H9 (cell line): ENCODE results near the gene PWWP2B. TPM values are rescaled to one million over a fixed set of nuclear protein-coding genes. Genes with fewer than 3 reads are reported as not detected.

Experiments used
- DNase-seq: peaks from one replicate; pipeline ENCODE4 v3.0.0-alpha.2; 2017
- H2AFZ ChIP-seq: one replicate; pipeline ENCODE4 v1.6.1; 2013; ENCODE audit warnings: mild to moderate bottlenecking, low read length, control low read depth, moderate library complexity
- H2AK5ac ChIP-seq: 2 replicates; pipeline ENCODE4 v1.6.1; 2013; ENCODE audit warnings: low read length, control low read depth, mixed read lengths; ENCODE audit not compliant: insufficient read length
- H2BK120ac ChIP-seq: one replicate; pipeline ENCODE4 v1.6.1; 2013; ENCODE audit warnings: low read depth, mild to moderate bottlenecking, low read length, control low read depth, inconsistent platforms; ENCODE audit not compliant: poor library complexity, severe bottlenecking
- H2BK12ac ChIP-seq: 2 replicates; pipeline ENCODE4 v1.6.1; 2013; ENCODE audit warnings: low read length, control low read depth, mixed read lengths, low read depth; ENCODE audit not compliant: insufficient read length
- H2BK15ac ChIP-seq: 2 replicates; pipeline ENCODE4 v1.6.1; 2013; ENCODE audit warnings: low read depth, low read length, control low read depth
- H2BK20ac ChIP-seq: one replicate; pipeline ENCODE4 v1.6.1; 2013; ENCODE audit warnings: low read depth, mild to moderate bottlenecking, low read length, control low read depth, inconsistent platforms; ENCODE audit not compliant: poor library complexity, severe bottlenecking
- H2BK5ac ChIP-seq: 2 replicates; pipeline ENCODE4 v1.6.1; 2013; ENCODE audit warnings: low read length, control low read depth, mixed read lengths; ENCODE audit not compliant: insufficient read length
- H3K14ac ChIP-seq: 2 replicates; pipeline ENCODE4 v1.6.1; 2013; ENCODE audit warnings: low read length, control low read depth; ENCODE audit not compliant: insufficient read depth
- H3K18ac ChIP-seq: 2 replicates; pipeline ENCODE4 v1.6.1; 2013; ENCODE audit warnings: low read depth, mild to moderate bottlenecking, mixed read lengths, low read length, control low read depth; ENCODE audit not compliant: insufficient read length
- H3K23ac ChIP-seq: 2 replicates; pipeline ENCODE4 v1.6.1; 2013; ENCODE audit warnings: low read length, control low read depth, mixed read lengths, low read depth; ENCODE audit not compliant: insufficient read length
- H3K23me2 ChIP-seq: 2 replicates; pipeline ENCODE4 v1.6.1; 2013; ENCODE audit warnings: low read depth, mild to moderate bottlenecking, mixed read lengths, low read length, control low read depth; ENCODE audit not compliant: insufficient read length, poor library complexity, severe bottlenecking
- H3K27ac ChIP-seq: 2 replicates; pipeline ENCODE4 v1.5.1; 2013; ENCODE audit warnings: low read length, control low read depth, mixed read lengths, low read depth; ENCODE audit not compliant: insufficient read length
- H3K27me3 ChIP-seq: 2 replicates; pipeline ENCODE4 v1.6.1; 2013; ENCODE audit warnings: low read length, control low read depth, inconsistent platforms; ENCODE audit not compliant: insufficient read depth
- H3K4ac ChIP-seq: 2 replicates; pipeline ENCODE4 v1.6.1; 2013; ENCODE audit warnings: low read depth, mild to moderate bottlenecking, control low read depth, inconsistent platforms, low read length, moderate library complexity
- H3K4me1 ChIP-seq: 2 replicates; pipeline ENCODE4 v1.6.1; 2013; ENCODE audit warnings: low read length, control low read depth, inconsistent platforms; ENCODE audit not compliant: insufficient read depth
- H3K4me2 ChIP-seq: 2 replicates; pipeline ENCODE4 v1.6.1; 2013; ENCODE audit warnings: low read length, control low read depth, mixed read lengths; ENCODE audit not compliant: insufficient read length, insufficient read depth
- H3K56ac ChIP-seq: 2 replicates; pipeline ENCODE4 v1.6.1; 2013; ENCODE audit warnings: low read depth, mild to moderate bottlenecking, mixed read lengths, low read length, control low read depth; ENCODE audit not compliant: insufficient read length
- H3K79me1 ChIP-seq: 2 replicates; pipeline ENCODE4 v1.6.1; 2013; ENCODE audit warnings: low read depth, mild to moderate bottlenecking, moderate library complexity, low read length, control low read depth, inconsistent platforms; ENCODE audit not compliant: insufficient read depth, poor library complexity, severe bottlenecking
- H3K79me2 ChIP-seq: 2 replicates; pipeline ENCODE4 v1.6.1; 2013; ENCODE audit warnings: low read length, control low read depth, inconsistent platforms; ENCODE audit not compliant: insufficient read depth
- H3K9ac ChIP-seq: 2 replicates; pipeline ENCODE4 v1.6.1; 2013; ENCODE audit warnings: low read length, control low read depth, mixed read lengths; ENCODE audit not compliant: insufficient read length; ENCODE audit errors: extremely low read depth
- H3K9me3 ChIP-seq: one replicate; pipeline ENCODE4 v1.6.1; 2013; ENCODE audit warnings: low read depth, low read length, inconsistent platforms; ENCODE audit not compliant: control insufficient read depth
- H3T11ph ChIP-seq: one replicate; pipeline ENCODE4 v1.6.1; 2013; ENCODE audit warnings: mild to moderate bottlenecking, low read length, control low read depth, inconsistent platforms
- H4K20me1 ChIP-seq: one replicate; pipeline ENCODE4 v1.6.1; 2013; ENCODE audit not compliant: control insufficient read depth, insufficient read length, insufficient read depth
- H4K5ac ChIP-seq: 2 replicates; pipeline ENCODE4 v1.6.1; 2013; ENCODE audit warnings: low read depth, mild to moderate bottlenecking, mixed read lengths, low read length, control low read depth; ENCODE audit not compliant: insufficient read length
- H4K8ac ChIP-seq: replicated peaks from 2 replicates; pipeline ENCODE4 v1.6.1; 2013; ENCODE audit warnings: low read length, control low read depth, mixed read lengths, low read depth; ENCODE audit not compliant: insufficient read length
- H4K91ac ChIP-seq: 2 replicates; pipeline ENCODE4 v1.6.1; 2013; ENCODE audit warnings: low read depth, mild to moderate bottlenecking, moderate library complexity, mixed read lengths, low read length, control low read depth; ENCODE audit not compliant: insufficient read length
- H3K27ac Mint-ChIP-seq, 3 experiments: 2 replicates in 2 of 3; 3 replicates in 1 of 3; pipeline ENCODE4 v1.8.0; 2020 to 2021; ENCODE audit warnings: mixed read lengths in 3 of 3, mild to moderate bottlenecking in 1 of 3, moderate library complexity in 1 of 3
- H3K27me3 Mint-ChIP-seq: 2 replicates; pipeline ENCODE4 v1.8.0; 2021; ENCODE audit warnings: low read depth, mild to moderate bottlenecking, moderate library complexity, mixed read lengths
- H3K36me3 Mint-ChIP-seq, 3 experiments: 2 replicates in 2 of 3; 3 replicates in 1 of 3; pipeline ENCODE4 v1.8.0; 2020 to 2021; ENCODE audit warnings: low read depth in 3 of 3, mixed read lengths in 3 of 3; ENCODE audit not compliant: insufficient read depth in 1 of 3
- H3K4me1 Mint-ChIP-seq, 2 experiments: 2 replicates each; pipeline ENCODE4 v1.8.0; 2020; ENCODE audit warnings: mixed read lengths in 2 of 2
- H3K4me3 Mint-ChIP-seq, 2 experiments: 2 replicates in 1 of 2; 3 replicates in 1 of 2; pipeline ENCODE4 v1.8.0; 2020 to 2021; ENCODE audit warnings: mild to moderate bottlenecking in 2 of 2, mixed read lengths in 2 of 2, moderate library complexity in 1 of 2
- H3K9me3 Mint-ChIP-seq, 2 experiments: 2 replicates in 1 of 2; 3 replicates in 1 of 2; pipeline ENCODE4 v1.8.0; 2020; ENCODE audit warnings: mild to moderate bottlenecking in 2 of 2, mixed read lengths in 2 of 2, moderate library complexity in 1 of 2
- WGBS: extraction: QIAGEN DNeasy Blood & Tissue Kit; methylation state at CpG from one replicate; pipeline ENCODE4 v1.1.7; 2013; ENCODE audit warnings: missing lambda C conversion rate, low lambda C conversion rate, mixed read lengths; ENCODE audit not compliant: insufficient read length; ENCODE audit errors: extremely low coverage; 5-methylcytosine and 5-hydroxymethylcytosine counted together
- total RNA-seq: library from RNA; stranded (reverse); gene quantifications from 2 replicates; pipeline ENCODE4 v1.2.1, GENCODE V29; 2021
- TF ChIP-seq, protein P1 (sequence below): fragments of 200-600 bp; sonication (generic); conservative IDR thresholded peaks from 3 replicates; pipeline ENCODE4 v1.8.0; 2021; ENCODE audit warnings: antibody characterized with exemption, mild to moderate bottlenecking

Gene PWWP2B
- total RNA-seq, 1 experiment from 2014 or later: 10.0 TPM

DNA sequence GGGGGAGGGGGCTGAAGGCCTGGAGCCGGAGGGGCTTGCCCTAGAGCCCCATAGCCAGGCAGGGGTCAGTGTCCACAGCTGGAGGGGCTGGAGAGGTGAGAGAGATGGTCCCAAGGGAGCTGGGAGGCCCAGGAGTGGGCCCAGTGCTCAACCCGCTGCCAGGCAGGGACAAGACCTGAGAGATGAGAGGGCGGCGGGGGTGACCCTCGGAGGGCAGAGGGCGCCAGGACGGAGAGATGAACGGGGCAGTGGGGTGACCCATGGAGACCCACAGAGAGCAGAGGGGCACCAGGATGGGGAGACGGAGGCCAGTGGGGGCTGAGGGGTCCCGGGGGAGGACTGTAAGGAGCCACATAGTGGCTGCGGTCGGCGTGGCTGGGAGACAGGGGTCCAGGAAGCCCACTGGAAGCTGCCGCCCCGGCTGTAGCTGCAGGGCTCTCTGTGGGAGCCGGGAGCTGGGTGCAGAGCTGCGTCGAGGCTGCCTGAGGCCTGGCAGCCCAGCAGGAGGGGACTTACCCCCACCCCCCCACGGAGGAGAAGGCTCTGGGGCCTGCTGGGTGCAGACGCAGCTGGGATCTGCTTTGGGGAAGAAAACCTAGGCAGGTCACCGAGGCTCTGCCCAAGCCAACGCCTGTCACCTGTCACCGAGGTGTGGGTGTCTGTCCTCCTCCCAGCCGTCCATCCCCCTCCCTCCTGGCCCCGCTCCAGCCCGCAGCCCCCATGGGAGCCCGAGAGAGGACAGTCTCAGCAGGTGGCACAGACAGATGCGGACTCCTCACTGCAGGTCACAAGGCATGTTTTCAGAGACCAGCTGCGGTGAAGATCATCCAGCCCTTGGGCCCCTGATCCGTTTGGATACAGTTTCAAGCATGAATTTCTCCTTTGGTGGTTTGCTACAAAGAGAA, 25.1 kb downstream of the PWWP2B start:
- Histone ChIP-seq H3K9ac (no peak overlapping the region), H3K23ac (no peak overlapping the region), H2AK5ac (no peak overlapping the region), H3T11ph (no peak overlapping the region), H2BK5ac (no peak overlapping the region), H2BK12ac (no peak overlapping the region), H2BK20ac (no peak overlapping the region), H3K79me1 (no peaks in the 10 kb centered on the region), H3K27ac (no peak overlapping the region), H2AFZ (no peak overlapping the region), H3K14ac (no peak overlapping the region), H3K56ac (no peak overlapping the region), H2BK15ac (no peak overlapping the region), H3K4me1 (peaks cover 6% of the 10 kb centered on the region; the same call in 1 of the 2 replicates), H3K27me3 (no peaks in the 10 kb centered on the region), H2BK120ac (no peak overlapping the region), H3K4me2 (no peak overlapping the region), H4K5ac (no peak overlapping the region), H3K9me3 (no peaks in the 10 kb centered on the region), H3K23me2 (no peaks in the 10 kb centered on the region), H3K18ac (no peak overlapping the region), H3K79me2 (no peaks in the 10 kb centered on the region), H4K20me1 (no peaks in the 10 kb centered on the region), H4K8ac (no peak overlapping the region), H3K4ac (no peak overlapping the region), H4K91ac (no peak overlapping the region)
- WGBS: no CpG with 5 or more reads among the region's 30 CpGs
- TF ChIP-seq, protein P1, sequence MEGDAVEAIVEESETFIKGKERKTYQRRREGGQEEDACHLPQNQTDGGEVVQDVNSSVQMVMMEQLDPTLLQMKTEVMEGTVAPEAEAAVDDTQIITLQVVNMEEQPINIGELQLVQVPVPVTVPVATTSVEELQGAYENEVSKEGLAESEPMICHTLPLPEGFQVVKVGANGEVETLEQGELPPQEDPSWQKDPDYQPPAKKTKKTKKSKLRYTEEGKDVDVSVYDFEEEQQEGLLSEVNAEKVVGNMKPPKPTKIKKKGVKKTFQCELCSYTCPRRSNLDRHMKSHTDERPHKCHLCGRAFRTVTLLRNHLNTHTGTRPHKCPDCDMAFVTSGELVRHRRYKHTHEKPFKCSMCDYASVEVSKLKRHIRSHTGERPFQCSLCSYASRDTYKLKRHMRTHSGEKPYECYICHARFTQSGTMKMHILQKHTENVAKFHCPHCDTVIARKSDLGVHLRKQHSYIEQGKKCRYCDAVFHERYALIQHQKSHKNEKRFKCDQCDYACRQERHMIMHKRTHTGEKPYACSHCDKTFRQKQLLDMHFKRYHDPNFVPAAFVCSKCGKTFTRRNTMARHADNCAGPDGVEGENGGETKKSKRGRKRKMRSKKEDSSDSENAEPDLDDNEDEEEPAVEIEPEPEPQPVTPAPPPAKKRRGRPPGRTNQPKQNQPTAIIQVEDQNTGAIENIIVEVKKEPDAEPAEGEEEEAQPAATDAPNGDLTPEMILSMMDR: no peak
- H3K36me3 Mint-ChIP-seq: no peaks in the 10 kb centered on the region
- H3K27ac Mint-ChIP-seq: peak overlapping the region in 1 of 3 experiments; percentile 55; a peak in 2 of 7 replicates
- no peak overlapping the region for H3K4me3 Mint-ChIP-seq
- no peaks in the 10 kb centered on the region for H3K9me3 Mint-ChIP-seq
- H3K27me3 Mint-ChIP-seq: no peaks in the 10 kb centered on the region; the same call in none of the 2 replicates
- peaks cover 16 to 35% of the 10 kb centered on the region in 2 experiments for H3K4me1 Mint-ChIP-seq
- no peak for DNase-seq
